ENCODE results near the gene RASL12.

The RASL12 gene

GRCh38 chr15:65092911-65093792, 25.4 kb upstream of the RASL12 start:
- no peak for DNase-seq (ENCODE audit: low read depth)

- no peak for DNase-seq (ENCODE audit: low read depth)
Observed at GRCh38 chr15:65091946-65092770, 24.4 kb upstream of the RASL12 start.

GRCh38 chr15:65089206-65089824, 21.5 kb upstream of the RASL12 start:
- no peak for DNase-seq (ENCODE audit: low read depth)

- no peak for DNase-seq (ENCODE audit: low read depth)
Observed at GRCh38 chr15:65088643-65089021, 20.8 kb upstream of the RASL12 start.

- no peak for DNase-seq (ENCODE audit: low read depth)
Observed at GRCh38 chr15:65087873-65088642, 20.3 kb upstream of the RASL12 start.

- DNase-seq (ENCODE audit: low read depth): no peak
Observed at GRCh38 chr15:65087411-65087810, 19.6 kb upstream of the RASL12 start.

- DNase-seq (ENCODE audit: low read depth): no peak
Observed at GRCh38 chr15:65086680-65087111, 18.9 kb upstream of the RASL12 start.

- no peak for DNase-seq (ENCODE audit: low read depth)
Observed at GRCh38 chr15:65085990-65086679, 18.3 kb upstream of the RASL12 start.

GRCh38 chr15:65085207-65085753, 17.5 kb upstream of the RASL12 start:
- DNase-seq (ENCODE audit: low read depth): no peak

GRCh38 chr15:65084500-65085206, 16.9 kb upstream of the RASL12 start:
- DNase-seq (ENCODE audit: low read depth): no peak

- DNase-seq (ENCODE audit: low read depth): no peak
Observed at GRCh38 chr15:65083262-65083701, 15.5 kb upstream of the RASL12 start.

GRCh38 chr15:65082303-65082953, 14.6 kb upstream of the RASL12 start:
- DNase-seq (ENCODE audit: low read depth): no peak

GRCh38 chr15:65081758-65082157, 14.0 kb upstream of the RASL12 start:
- no peak for DNase-seq (ENCODE audit: low read depth)

GRCh38 chr15:65081270-65081669, 13.5 kb upstream of the RASL12 start:
- DNase-seq (ENCODE audit: low read depth): no peak

GRCh38 chr15:65079580-65079979, 11.8 kb upstream of the RASL12 start:
- DNase-seq (ENCODE audit: low read depth): no peak

- peak; percentile 27 for DNase-seq (ENCODE audit: low read depth)
Observed at GRCh38 chr15:65077981-65078352, 10.2 kb upstream of the RASL12 start.

- DNase-seq (ENCODE audit: low read depth): no peak
Observed at GRCh38 chr15:65077291-65077980, 9.6 kb upstream of the RASL12 start.

- DNase-seq (ENCODE audit: low read depth): no peak
Observed at GRCh38 chr15:65076486-65077290, 8.9 kb upstream of the RASL12 start, which contains the start of gene KBTBD13. KBTBD13 (plus strand) TSS chr15:65076746; CDS start chr15:65076816, 70 bp downstream.

All from activated T-cell treated with anti-CD3 and anti-CD28 coated beads for 1 hour (primary cell).